HG02798 (cell line): ENCODE data around the gene ADGRA3.

Experiments
- ATAC-seq: cut with Tn5 transposase; IDR thresholded peaks from one replicate; pipeline ENCODE4 v1.9.1; 2021; ENCODE audit warnings: mild to moderate bottlenecking; ENCODE audit not compliant: unreplicated experiment, poor library complexity

The ADGRA3 gene

GRCh38 chr4:22514481-22514880 is 1.4 kb downstream of the ADGRA3 start:
- no peak for ATAC-seq

GRCh38 chr4:22514001-22514400 is 1.9 kb downstream of the ADGRA3 start:
- no peak for ATAC-seq

- no peak for ATAC-seq
These were observed 3.6 kb downstream of the ADGRA3 start for GRCh38 chr4:22512306-22512705.

- no peak for ATAC-seq
These were observed 5.1 kb downstream of the ADGRA3 start for GRCh38 chr4:22510750-22511149.

GRCh38 chr4:22508376-22508775 is 7.5 kb downstream of the ADGRA3 start:
- no peak for ATAC-seq

- no peak for ATAC-seq
These were observed 10.9 kb downstream of the ADGRA3 start for GRCh38 chr4:22504922-22505321.

- ATAC-seq, result no peak
These were observed 11.4 kb downstream of the ADGRA3 start for GRCh38 chr4:22504447-22504846.

- no peak for ATAC-seq
These were observed 12.7 kb downstream of the ADGRA3 start for GRCh38 chr4:22502895-22503814.

GRCh38 chr4:22501715-22502095 is 14.2 kb downstream of the ADGRA3 start:
- ATAC-seq, result no peak

GRCh38 chr4:22500831-22501714 is 14.8 kb downstream of the ADGRA3 start:
- peak; percentile 80 for ATAC-seq

GRCh38 chr4:22500128-22500611 is 15.7 kb downstream of the ADGRA3 start:
- ATAC-seq, result no peak

- ATAC-seq, result no peak
These were observed 17.0 kb downstream of the ADGRA3 start for GRCh38 chr4:22498866-22499265.

- ATAC-seq, result no peak
These were observed 19.6 kb downstream of the ADGRA3 start for GRCh38 chr4:22496165-22496813.

GRCh38 chr4:22493523-22493922 is 22.3 kb downstream of the ADGRA3 start:
- no peak for ATAC-seq

- ATAC-seq, result no peak
These were observed 22.9 kb downstream of the ADGRA3 start for GRCh38 chr4:22492987-22493386.

- no peak for ATAC-seq
These were observed 23.9 kb downstream of the ADGRA3 start for GRCh38 chr4:22491939-22492338.

GRCh38 chr4:22490718-22491315 is 25.0 kb downstream of the ADGRA3 start:
- ATAC-seq, result no peak

GRCh38 chr4:22488106-22488505 is 27.8 kb downstream of the ADGRA3 start:
- no peak for ATAC-seq

GRCh38 chr4:22487328-22487727 is 28.5 kb downstream of the ADGRA3 start:
- no peak for ATAC-seq

GRCh38 chr4:22486276-22486675 is 29.6 kb downstream of the ADGRA3 start:
- no peak for ATAC-seq
